Adrenal gland (tissue), 5 donors: ENCODE results near the gene SYNE2.

ENCODE experiments used
- CTCF ChIP-seq, 6 experiments: fragments of 450-650 bp in 4 of 6; fragments of 200-600 bp in 2 of 6; sonication (generic) in 1 of 6; IDR thresholded peaks; 1 replicate in 5 of 6; 2 replicates in 1 of 6; pipeline versions ENCODE4 v1.5.1 to v1.8.0; 2016 to 2021; ENCODE audit warnings: antibody characterized with exemption in 6 of 6, mild to moderate bottlenecking in 2 of 6, moderate library complexity in 1 of 6
- POLR2A ChIP-seq, 2 donors: fragments of 450-650 bp; IDR thresholded peaks; one replicate each; pipeline ENCODE4 v1.6.1; 2017; ENCODE audit warnings: antibody characterized with exemption in 2 of 2, mild to moderate bottlenecking in 2 of 2, moderate library complexity in 1 of 2
- donor health status: DM: no; HTN: no; CAD: no.

- TF ChIP-seq CTCF (IDR thresholded peaks at IDR 0.05), result no peak
- no peak for TF ChIP-seq POLR2A (IDR thresholded peaks at IDR 0.05)
Measured at GRCh38 chr14:63918411-63918810, 65.6 kb downstream of the SYNE2 start.
